ENCODE measurements around the gene UNC45A. TPM values are rescaled to one million over a fixed set of nuclear protein-coding genes. Genes with fewer than 3 reads are reported as not detected.

Gene UNC45A
- total and polyA plus RNA-seq, 2 of the 8 experiments (the other 6 are each of a cell fraction or from before 2014, with no cell fraction given): 74.1 to 84.2 TPM

DNA sequence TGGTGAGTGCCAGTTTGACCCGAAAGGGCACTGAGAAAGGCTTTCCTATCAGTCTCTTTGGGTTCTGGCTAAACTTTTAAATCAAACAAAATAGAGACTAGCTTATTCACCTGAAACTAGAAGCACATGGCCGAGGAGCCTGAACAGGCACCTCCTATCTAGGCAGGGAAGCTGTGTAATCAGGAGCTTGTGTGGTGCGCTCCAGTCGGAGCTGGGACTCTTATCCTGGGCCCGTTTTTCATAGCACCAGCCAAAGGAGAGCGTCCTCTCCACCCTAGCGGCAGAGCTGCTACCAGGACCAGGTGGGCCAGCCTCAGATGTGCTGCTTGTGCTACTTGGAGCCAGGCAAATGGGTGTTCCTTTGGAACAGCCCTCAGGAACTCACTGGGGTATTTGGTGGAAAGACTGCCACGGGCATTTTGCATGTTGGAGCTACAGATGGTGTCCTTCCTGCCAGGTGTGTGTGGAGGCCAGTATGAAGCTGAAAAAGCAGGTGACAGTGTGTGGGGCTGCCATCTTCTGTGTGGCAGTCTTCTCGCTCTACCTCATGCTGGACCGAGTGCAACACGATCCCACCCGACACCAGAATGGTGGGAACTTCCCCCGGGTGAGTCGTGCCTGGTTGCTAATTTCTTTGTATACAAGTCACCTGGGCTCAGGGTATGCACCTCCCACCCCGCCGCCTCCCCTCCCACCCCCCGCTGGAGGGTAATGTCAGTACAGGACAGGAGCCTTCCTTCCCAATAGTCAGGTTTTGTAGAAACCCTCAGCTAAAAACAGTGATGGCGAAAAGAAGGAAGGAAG lies 31.1 kb upstream of the UNC45A start (continued):
- no peak for TF ChIP-seq GTF2F1 (IDR thresholded peaks at IDR 0.05; ENCODE audit: borderline replicate concordance, low read depth, low read length)
- no peak for TF ChIP-seq POU5F1 (IDR thresholded peaks at IDR 0.05; ENCODE audit: low read depth, low read length)
- peak; percentile 24 to 42 (median 38); a peak in 3 of 4 replicates for TF ChIP-seq CTCF (IDR thresholded peaks at IDR 0.05; ENCODE audit: control extremely low read depth in 1 of 3, insufficient read depth in 1 of 3, low read depth in 1 of 3, low read length in 3 of 3)
- peak in 1 of 2 experiments; percentile 18; a peak in 2 of 4 replicates for TF ChIP-seq RAD21 (IDR thresholded peaks at IDR 0.05 in 1 of 2, conservative IDR thresholded peaks at IDR 0.05 in 1 of 2; ENCODE audit: low read depth in 2 of 2, low read length in 2 of 2)
- TF ChIP-seq TAF1 (IDR thresholded peaks at IDR 0.05; ENCODE audit: low read depth, low read length): 0 out of 2 replicates have a peak, but pooled peaks have one; percentile 34
- no peak for TF ChIP-seq SRF (IDR thresholded peaks at IDR 0.05; ENCODE audit: low read depth, low read length)
- no peak for TF ChIP-seq YY1 (IDR thresholded peaks at IDR 0.05; ENCODE audit: low read depth, low read length)
- TF ChIP-seq SP1 (IDR thresholded peaks at IDR 0.05; ENCODE audit: low read depth, low read length): no peak
